Ishikawa (cell line): ENCODE results near the gene FTO.
A peak's percentile ranks its signal among the peaks of the same experiment; 100 is the strongest.

Experiments used
- CEBPB ChIP-seq: IDR thresholded peaks from 2 replicates; pipeline ENCODE4 v1.6.1; 2012
- CREB1 ChIP-seq: IDR thresholded peaks from 2 replicates; pipeline ENCODE4 v1.6.1; 2012; ENCODE audit warnings: low read depth
- EGR1 ChIP-seq: IDR thresholded peaks from 2 replicates; pipeline ENCODE4 v1.6.1; 2012
- EP300 ChIP-seq: IDR thresholded peaks from 2 replicates; pipeline ENCODE4 v1.6.1; 2012; ENCODE audit warnings: borderline replicate concordance
- FOXM1 ChIP-seq: IDR thresholded peaks from 2 replicates; pipeline ENCODE4 v1.6.1; 2012; ENCODE audit warnings: low read depth, borderline replicate concordance
- NFIC ChIP-seq: IDR thresholded peaks from 2 replicates; pipeline ENCODE4 v1.6.1; 2012
- RAD21 ChIP-seq: IDR thresholded peaks from 2 replicates; pipeline ENCODE4 v1.6.1; 2012; ENCODE audit warnings: low read depth
- TAF1 ChIP-seq: IDR thresholded peaks from 2 replicates; pipeline ENCODE4 v1.6.1; 2012; ENCODE audit warnings: low read depth, mild to moderate bottlenecking
- TCF12 ChIP-seq: IDR thresholded peaks from 2 replicates; pipeline ENCODE4 v1.6.1; 2012; ENCODE audit warnings: low read depth
- TEAD4 ChIP-seq: IDR thresholded peaks from 2 replicates; pipeline ENCODE4 v1.6.1; 2012
- YY1 ChIP-seq: IDR thresholded peaks from 2 replicates; pipeline ENCODE4 v1.6.1; 2012; ENCODE audit warnings: low read depth
- ZBTB7A ChIP-seq: IDR thresholded peaks from 2 replicates; pipeline ENCODE4 v1.6.1; 2012; ENCODE audit warnings: low read depth
- TF ChIP-seq, protein P1 (sequence below): IDR thresholded peaks from 2 replicates; pipeline ENCODE4 v1.6.1; 2012; ENCODE audit warnings: low read depth, mild to moderate bottlenecking
- TF ChIP-seq, protein P2 (sequence below): IDR thresholded peaks from 2 replicates; pipeline ENCODE4 v1.6.1; 2012
- TF ChIP-seq, protein P3 (sequence below): IDR thresholded peaks from 2 replicates; pipeline ENCODE4 v1.6.1; 2012

FTO gene

GRCh38 chr16:53886482-53887378, 182.8 kb downstream of the FTO start:
- TF ChIP-seq CREB1 = no peak
- no peak for TF ChIP-seq CEBPB
- TF ChIP-seq, protein P1, sequence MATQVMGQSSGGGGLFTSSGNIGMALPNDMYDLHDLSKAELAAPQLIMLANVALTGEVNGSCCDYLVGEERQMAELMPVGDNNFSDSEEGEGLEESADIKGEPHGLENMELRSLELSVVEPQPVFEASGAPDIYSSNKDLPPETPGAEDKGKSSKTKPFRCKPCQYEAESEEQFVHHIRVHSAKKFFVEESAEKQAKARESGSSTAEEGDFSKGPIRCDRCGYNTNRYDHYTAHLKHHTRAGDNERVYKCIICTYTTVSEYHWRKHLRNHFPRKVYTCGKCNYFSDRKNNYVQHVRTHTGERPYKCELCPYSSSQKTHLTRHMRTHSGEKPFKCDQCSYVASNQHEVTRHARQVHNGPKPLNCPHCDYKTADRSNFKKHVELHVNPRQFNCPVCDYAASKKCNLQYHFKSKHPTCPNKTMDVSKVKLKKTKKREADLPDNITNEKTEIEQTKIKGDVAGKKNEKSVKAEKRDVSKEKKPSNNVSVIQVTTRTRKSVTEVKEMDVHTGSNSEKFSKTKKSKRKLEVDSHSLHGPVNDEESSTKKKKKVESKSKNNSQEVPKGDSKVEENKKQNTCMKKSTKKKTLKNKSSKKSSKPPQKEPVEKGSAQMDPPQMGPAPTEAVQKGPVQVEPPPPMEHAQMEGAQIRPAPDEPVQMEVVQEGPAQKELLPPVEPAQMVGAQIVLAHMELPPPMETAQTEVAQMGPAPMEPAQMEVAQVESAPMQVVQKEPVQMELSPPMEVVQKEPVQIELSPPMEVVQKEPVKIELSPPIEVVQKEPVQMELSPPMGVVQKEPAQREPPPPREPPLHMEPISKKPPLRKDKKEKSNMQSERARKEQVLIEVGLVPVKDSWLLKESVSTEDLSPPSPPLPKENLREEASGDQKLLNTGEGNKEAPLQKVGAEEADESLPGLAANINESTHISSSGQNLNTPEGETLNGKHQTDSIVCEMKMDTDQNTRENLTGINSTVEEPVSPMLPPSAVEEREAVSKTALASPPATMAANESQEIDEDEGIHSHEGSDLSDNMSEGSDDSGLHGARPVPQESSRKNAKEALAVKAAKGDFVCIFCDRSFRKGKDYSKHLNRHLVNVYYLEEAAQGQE = no peak
- TF ChIP-seq TEAD4 = no peak
- no peak for TF ChIP-seq EGR1
- no peak for TF ChIP-seq TCF12
- TF ChIP-seq, protein P2, sequence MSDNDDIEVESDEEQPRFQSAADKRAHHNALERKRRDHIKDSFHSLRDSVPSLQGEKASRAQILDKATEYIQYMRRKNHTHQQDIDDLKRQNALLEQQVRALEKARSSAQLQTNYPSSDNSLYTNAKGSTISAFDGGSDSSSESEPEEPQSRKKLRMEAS = no peak
- no peak for TF ChIP-seq FOXM1
- TF ChIP-seq RAD21 = no peak
- TF ChIP-seq NFIC = no peak
- no peak for TF ChIP-seq EP300
- TF ChIP-seq ZBTB7A = no peak

- TF ChIP-seq YY1 (no peak), TCF12 (no peak)
Measured at GRCh38 chr16:53888222-53888621, 184.3 kb downstream of the FTO start.

GRCh38 chr16:53891409-53892139, 187.6 kb downstream of the FTO start:
- TF ChIP-seq EGR1 = no peak
- TF ChIP-seq EP300 = no peak
- TF ChIP-seq RAD21 = no peak
- TF ChIP-seq, protein P1 = no peak
- TF ChIP-seq TAF1 = no peak
- no peak for TF ChIP-seq TEAD4
- no peak for TF ChIP-seq YY1
- TF ChIP-seq CEBPB = no peak
- TF ChIP-seq CREB1 = no peak
- no peak for TF ChIP-seq ZBTB7A
- TF ChIP-seq, protein P3, sequence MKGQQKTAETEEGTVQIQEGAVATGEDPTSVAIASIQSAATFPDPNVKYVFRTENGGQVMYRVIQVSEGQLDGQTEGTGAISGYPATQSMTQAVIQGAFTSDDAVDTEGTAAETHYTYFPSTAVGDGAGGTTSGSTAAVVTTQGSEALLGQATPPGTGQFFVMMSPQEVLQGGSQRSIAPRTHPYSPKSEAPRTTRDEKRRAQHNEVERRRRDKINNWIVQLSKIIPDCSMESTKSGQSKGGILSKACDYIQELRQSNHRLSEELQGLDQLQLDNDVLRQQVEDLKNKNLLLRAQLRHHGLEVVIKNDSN = no peak
- TF ChIP-seq, protein P2 = no peak
- TF ChIP-seq NFIC = no peak
- TF ChIP-seq TCF12 = no peak
- no peak for TF ChIP-seq FOXM1

DNA sequence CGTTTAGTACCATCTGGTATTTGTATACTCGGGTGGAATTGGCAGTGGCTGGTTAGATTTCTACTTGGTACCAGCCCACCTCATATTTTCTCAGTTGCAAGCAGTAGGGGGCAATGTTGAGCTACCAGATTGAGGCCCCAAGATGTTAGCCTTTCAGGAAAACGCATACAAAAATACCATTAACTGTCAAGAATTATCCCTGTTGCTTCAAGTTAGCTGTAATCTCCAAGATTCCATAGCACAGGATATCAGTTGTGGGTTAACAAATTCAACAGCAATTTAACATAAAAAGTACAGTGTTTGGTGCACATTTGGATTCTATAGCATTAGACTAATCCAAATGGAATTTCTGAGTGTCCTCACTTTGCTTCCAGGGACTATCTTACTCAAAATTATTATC, 188.2 kb downstream of the FTO start:
- peak; percentile 70 for TF ChIP-seq RAD21
- TF ChIP-seq CEBPB = no peak

DNA sequence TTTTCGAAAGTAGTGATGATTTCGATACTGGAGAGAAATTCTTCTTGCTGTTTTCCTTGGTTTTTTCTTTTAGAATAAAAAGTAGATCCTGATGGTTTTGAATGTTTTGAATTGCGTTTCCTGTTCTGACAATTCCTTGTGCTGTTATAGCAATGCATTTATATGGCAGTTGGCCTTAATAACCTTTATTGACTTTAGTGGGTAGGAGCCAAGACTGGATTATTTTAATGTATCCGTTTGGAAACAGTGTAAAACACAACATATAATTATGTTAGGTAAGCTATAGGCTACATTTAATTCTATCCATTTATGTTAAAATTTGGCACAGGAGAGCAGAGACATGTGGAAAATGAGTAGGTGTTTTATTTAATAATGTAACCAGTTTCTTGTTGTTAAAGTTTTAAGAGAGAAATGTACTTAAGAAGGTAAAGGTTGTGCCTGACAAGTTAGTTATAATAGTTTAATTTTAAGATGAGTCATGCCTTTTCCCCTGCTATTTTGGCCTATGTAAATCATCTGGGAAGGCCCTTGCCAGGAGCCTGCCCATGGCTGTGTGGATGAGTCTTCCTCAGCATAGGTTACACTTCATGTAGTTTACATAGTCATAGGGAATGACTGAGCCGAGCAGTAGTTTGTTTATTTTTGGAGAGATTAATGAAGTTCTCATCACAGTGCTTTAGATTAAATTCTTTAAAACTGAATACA, 189.9 kb downstream of the FTO start:
- TF ChIP-seq TAF1 (no peak), FOXM1 (no peak), TCF12 (no peak), EP300 (no peak), ZBTB7A (no peak), YY1 (no peak), EGR1 (no peak), RAD21 (no peak), CEBPB (no peak), NFIC (no peak), TEAD4 (no peak), CREB1 (no peak)
- TF ChIP-seq, protein P1 = no peak
- TF ChIP-seq, protein P2 = no peak
- TF ChIP-seq, protein P3 = no peak
